Coronary artery (tissue), 2 donors: ENCODE measurements around the gene ZNF317.

ENCODE experiments used
- DNase-seq: peaks from one replicate; pipeline ENCODE4 v3.0.0-alpha.2; 2017; ENCODE audit warnings: low spot score
- H3K27ac ChIP-seq, 2 donors: fragments of 200-600 bp; sonication (generic); one replicate each; pipeline ENCODE4 v1.5.1; 2016 to 2019
- H3K4me3 ChIP-seq: fragments of 200-600 bp; sonication (generic); 2 replicates; pipeline ENCODE4 v1.5.1; 2016; ENCODE audit warnings: mild to moderate bottlenecking, moderate library complexity
- CTCF ChIP-seq: fragments of 200-600 bp; sonication (generic); IDR thresholded peaks from one replicate; pipeline ENCODE4 v1.5.1; 2019; ENCODE audit warnings: antibody characterized with exemption

The ZNF317 gene

DNA sequence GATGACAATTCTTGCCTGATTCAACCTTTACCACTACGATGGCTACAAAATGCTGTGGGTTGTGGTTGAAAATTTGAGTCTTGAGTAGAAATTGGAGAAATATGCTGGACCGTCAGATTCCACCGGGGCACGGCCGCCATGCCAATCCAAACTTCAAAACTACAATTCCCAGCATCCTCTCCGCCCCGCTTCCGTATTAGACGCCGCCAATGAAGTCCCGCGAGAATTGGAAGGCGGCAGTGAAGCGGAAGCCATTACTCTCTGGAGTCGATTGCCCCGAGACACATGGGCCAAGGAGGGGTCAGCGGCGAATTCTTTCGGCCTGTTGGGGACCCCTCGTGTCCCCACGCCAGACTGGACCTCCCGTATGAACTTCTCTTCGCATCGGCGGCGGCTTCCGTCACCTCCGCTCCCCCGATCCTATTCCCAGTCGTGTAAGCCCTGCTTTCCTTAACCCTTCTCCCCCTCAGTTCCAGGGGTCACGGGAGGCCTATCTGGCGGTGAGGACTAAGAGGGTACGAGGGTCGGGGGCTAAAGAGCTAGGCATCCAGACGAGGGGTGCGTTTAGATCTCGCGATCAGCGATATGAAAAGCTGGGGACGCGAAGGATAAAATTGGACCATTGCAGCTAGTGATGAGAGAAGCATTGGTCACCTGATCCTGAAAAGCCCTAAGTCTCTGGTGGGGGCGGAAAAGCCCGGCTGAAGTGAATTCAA lies at the start of gene ZNF317:
Gene ZNF317 (plus strand): TSS at position 239 of the 716 bp plus-strand sequence. CDS start 15,620 bp downstream, outside the sequence.
- TF ChIP-seq CTCF, result no peak
- peak within 1 kb of the TSS; percentile 76 for H3K4me3 ChIP-seq
- H3K27ac ChIP-seq, result peak within 1 kb of the TSS; percentile 78 to 85
- DNase-seq, result peak; percentile 94

- H3K4me3 ChIP-seq, result no peak within 1 kb of the TSS
- DNase-seq, result no peak
- H3K27ac ChIP-seq, result no peak within 1 kb of the TSS
- TF ChIP-seq CTCF, result no peak
Measured at GRCh38 chr19:9107375-9107774, 32.8 kb upstream of the ZNF317 start, which contains the start of gene OR7G2. TSS of gene OR7G2 (minus strand) at chr19:9107475. CDS start at chr19:9103243, 4,232 bp downstream.

- no peak for TF ChIP-seq CTCF
- Histone ChIP-seq H3K4me3 (no peak overlapping the region), H3K27ac (no peak overlapping the region)
- no peak for DNase-seq
Measured at GRCh38 chr19:9109959-9110358, 30.2 kb upstream of the ZNF317 start.

DNA sequence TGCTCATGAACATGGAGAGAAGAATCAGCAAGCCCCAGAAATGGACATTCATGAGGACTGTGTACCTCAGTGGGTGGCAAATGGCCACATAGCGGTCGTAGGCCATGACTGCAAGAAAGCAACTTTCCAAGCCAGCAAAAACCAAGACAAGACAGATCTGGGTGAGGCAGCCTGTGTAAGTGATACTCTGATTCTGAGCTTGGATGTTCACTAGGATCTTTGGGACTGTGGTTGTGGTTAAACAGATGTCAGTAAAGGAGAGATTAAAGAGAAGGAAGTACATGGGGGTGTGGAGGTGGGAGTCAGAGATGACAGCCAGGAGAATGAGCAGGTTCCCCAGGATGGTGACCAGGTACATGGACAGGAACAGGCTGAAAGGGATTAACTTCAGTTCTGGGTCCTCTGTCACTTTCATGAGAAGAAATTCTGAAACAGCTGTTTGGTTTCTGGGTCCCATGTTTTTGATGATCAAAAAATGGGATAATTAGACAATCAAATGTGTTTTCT lies 24.8 kb upstream of the ZNF317 start, which contains the start of gene OR7G1:
Gene OR7G1 (minus strand): TSS at position 457 of the 507 bp plus-strand sequence. CDS start 0 bp downstream, at position 457.
- no peak within 1 kb of the TSS for H3K4me3 ChIP-seq

DNA sequence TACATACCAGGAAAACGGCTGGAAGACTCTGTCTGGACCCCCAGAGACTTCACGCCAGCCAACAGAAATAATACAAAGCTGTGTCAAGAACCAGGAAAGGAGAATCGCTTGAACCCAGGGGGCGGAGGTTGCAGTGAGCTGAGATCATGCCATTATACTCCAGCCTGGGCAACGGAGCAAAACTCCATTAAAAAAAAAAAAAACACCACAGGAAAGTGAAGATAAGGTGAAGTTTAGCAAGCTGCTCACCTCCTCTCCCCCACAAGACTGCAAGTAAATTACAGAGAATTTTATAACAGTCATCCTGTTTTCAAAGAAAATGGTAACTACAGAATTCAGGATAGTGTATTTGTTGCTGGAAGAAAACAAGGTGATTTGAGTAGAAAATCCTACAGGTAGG lies 23.6 kb upstream of the ZNF317 start:
- Histone ChIP-seq H3K27ac (no peak overlapping the region), H3K4me3 (no peak overlapping the region)
- no peak for DNase-seq
- TF ChIP-seq CTCF, result no peak

More for the DNA sequence above, 24.8 kb upstream of the ZNF317 start, which contains the start of gene OR7G1:
- TF ChIP-seq CTCF, result no peak
- DNase-seq, result no peak
- H3K27ac ChIP-seq, result no peak within 1 kb of the TSS

GRCh38 chr19:9126900-9127405 lies 13.2 kb upstream of the ZNF317 start, which contains the start of gene OR7G3:
TSS of gene OR7G3 (minus strand) at chr19:9126950. CDS start at chr19:9126950, 0 bp downstream.
- Histone ChIP-seq H3K27ac (no peak within 1 kb of the TSS), H3K4me3 (no peak within 1 kb of the TSS)
- TF ChIP-seq CTCF, result no peak
- DNase-seq, result no peak
